Measurements from ENCODE around the gene FDX1. TPM values are rescaled to one million over a fixed set of nuclear protein-coding genes. Genes with fewer than 3 reads are reported as not detected.
A peak's percentile ranks its signal among the peaks of the same experiment; 100 is the strongest.

The FDX1 gene
- total and polyA plus RNA-seq, 2 of the 8 experiments (the other 6 are each of a cell fraction or from before 2014, with no cell fraction given), result 3.7 to 9.6 TPM

DNA sequence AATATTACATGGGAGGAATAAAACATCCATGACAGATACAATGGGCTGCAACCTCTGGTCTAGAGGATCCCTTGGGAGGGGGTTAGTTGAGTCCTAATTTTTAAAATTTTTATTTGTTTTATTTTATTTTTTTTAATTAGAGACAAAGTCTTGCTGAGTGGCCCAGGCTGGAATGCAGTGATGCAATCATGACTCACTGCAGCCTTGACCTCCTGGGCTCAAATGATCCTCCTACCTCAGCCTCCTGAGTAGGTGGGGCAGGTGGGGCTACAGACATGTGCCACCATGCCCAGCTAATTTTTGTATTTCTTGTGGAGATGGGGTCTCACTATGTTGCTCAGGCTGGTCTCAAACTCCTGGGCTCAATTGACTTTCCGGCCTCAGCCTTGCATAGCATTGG is 43.1 kb downstream of the FDX1 start:
- no peak overlapping the region for H2AK5ac ChIP-seq (ENCODE audit: low read depth, low read length)
- no peaks in the 10 kb centered on the region for H3K27me3 ChIP-seq (replicated peaks in 1 of 4; ENCODE audit: control insufficient read depth in 3 of 4, extremely low read depth in 1 of 4, insufficient read depth in 3 of 4, low read length in 3 of 4)
- no peak for FAIRE-seq
- no peak overlapping the region for H3K4me2 ChIP-seq (ENCODE audit: insufficient read depth in 1 of 2, low read depth in 2 of 2, low read length in 2 of 2)
- H2BK120ac ChIP-seq (replicated peaks; ENCODE audit: low read depth, low read length), result no peak overlapping the region
- no peak overlapping the region for H2AFZ ChIP-seq (ENCODE audit: low read length)
- ChIA-PET CTCF (ENCODE audit: partially characterized antibody) (interaction anchor here (1.2 to 4.5 kb wide), 2 partner anchors 8 to 10 kb away, joined by 7 to 21 read pairs; no protein-coding TSS in a partner anchor), POLR2A (ENCODE audit: partially characterized antibody) (no interaction called here)
- H3K9ac ChIP-seq (replicated peaks in 1 of 4; ENCODE audit: extremely low read depth in 1 of 4, low read depth in 3 of 4, low read length in 3 of 4), result no peak overlapping the region
- H3K79me1 ChIP-seq (ENCODE audit: low read depth, low read length), result no peaks in the 10 kb centered on the region
- H3K23me2 ChIP-seq (ENCODE audit: low read depth, low read length), result no peaks in the 10 kb centered on the region
- H3K79me2 ChIP-seq (ENCODE audit: control insufficient read depth in 1 of 2, insufficient read depth in 2 of 2, low read length in 2 of 2), result no peaks in the 10 kb centered on the region
- no peak overlapping the region for H3K23ac ChIP-seq (ENCODE audit: insufficient read length)
- H2BK5ac ChIP-seq (ENCODE audit: low read depth, low read length), result no peak overlapping the region
- H3K9me3 ChIP-seq (ENCODE audit: insufficient read depth in 2 of 2, low read depth in 1 of 2, low read length in 1 of 2), result no peaks in the 10 kb centered on the region
- H3K18ac ChIP-seq (ENCODE audit: extremely low read depth, low read length), result no peak overlapping the region
- H2BK15ac ChIP-seq (ENCODE audit: low read length), result no peak overlapping the region
- H4K8ac ChIP-seq (ENCODE audit: extremely low read depth, insufficient read depth, low read length), result no peak overlapping the region
- no peak overlapping the region for H3K4ac ChIP-seq (replicated peaks; ENCODE audit: insufficient read length, low read depth, low read length)
- no peak overlapping the region for H3K27ac ChIP-seq (ENCODE audit: low read depth, low read length)
- H4K91ac ChIP-seq (replicated peaks; ENCODE audit: insufficient read length, low read length), result no peak overlapping the region
- TF ChIP-seq JUND (IDR thresholded peaks at IDR 0.05; ENCODE audit: low read length), result peak; percentile 45; the same call in 1 of the 2 replicates
- no peak for TF ChIP-seq SIX5 (IDR thresholded peaks at IDR 0.05; ENCODE audit: low read depth, low read length)
- no peak for TF ChIP-seq KDM5A (IDR thresholded peaks at IDR 0.05; ENCODE audit: low read length)
- TF ChIP-seq ASH2L (IDR thresholded peaks at IDR 0.05; ENCODE audit: low read length), result no peak
- no peak overlapping the region for H3K4me3 ChIP-seq (ENCODE audit: extremely low read depth in 1 of 4, insufficient read depth in 2 of 4, low read depth in 3 of 4, low read length in 4 of 4)
- 93% methylated on average over 1 of the region's 1 CpG; no CpG with 5 or more reads in 1 of the 2 experiments for WGBS, 2 experiments (ENCODE audit: extremely low coverage in 1 of 2, insufficient coverage in 1 of 2, insufficient read length in 1 of 2, insufficient replicate concordance in 2 of 2, low coverage in 1 of 2, low lambda C conversion rate in 2 of 2, missing lambda C conversion rate in 1 of 2)
- no peak overlapping the region for H3K56ac ChIP-seq (replicated peaks; ENCODE audit: insufficient read length, low read depth, low read length)
- H4K5ac ChIP-seq (ENCODE audit: insufficient read length, low read depth, low read length), result no peak overlapping the region
- H3K4me1 ChIP-seq (replicated peaks in 1 of 4; ENCODE audit: control insufficient read depth in 3 of 4, insufficient read depth in 4 of 4, low read length in 3 of 4), result peaks cover 2 to 10% (median 4%) of the 10 kb centered on the region in 4 experiments
- no peaks in the 10 kb centered on the region for H3K36me3 ChIP-seq (ENCODE audit: control insufficient read depth in 2 of 4, insufficient read depth in 4 of 4, low read length in 3 of 4)
- H2BK12ac ChIP-seq (ENCODE audit: low read depth, low read length), result no peak overlapping the region
- no peak for DNase-seq (ENCODE audit: low read depth in 1 of 2, low spot score in 2 of 2)
- no peaks in the 10 kb centered on the region for H4K20me1 ChIP-seq (replicated peaks in 1 of 2; ENCODE audit: control insufficient read depth in 1 of 2, insufficient read depth in 2 of 2, low read length in 2 of 2)
- H3K14ac ChIP-seq (ENCODE audit: insufficient read length), result no peak overlapping the region
- H2BK20ac ChIP-seq (ENCODE audit: low read length), result no peak overlapping the region
